GM15510 (cell line): ENCODE measurements around the gene KCNG2.

Experiments
- POLR2A ChIP-seq: IDR thresholded peaks from 3 replicates; pipeline ENCODE4 v1.6.1; 2011; ENCODE audit warnings: borderline replicate concordance; ENCODE audit not compliant: insufficient read length; ENCODE audit errors: extremely low read depth

KCNG2 gene

DNA sequence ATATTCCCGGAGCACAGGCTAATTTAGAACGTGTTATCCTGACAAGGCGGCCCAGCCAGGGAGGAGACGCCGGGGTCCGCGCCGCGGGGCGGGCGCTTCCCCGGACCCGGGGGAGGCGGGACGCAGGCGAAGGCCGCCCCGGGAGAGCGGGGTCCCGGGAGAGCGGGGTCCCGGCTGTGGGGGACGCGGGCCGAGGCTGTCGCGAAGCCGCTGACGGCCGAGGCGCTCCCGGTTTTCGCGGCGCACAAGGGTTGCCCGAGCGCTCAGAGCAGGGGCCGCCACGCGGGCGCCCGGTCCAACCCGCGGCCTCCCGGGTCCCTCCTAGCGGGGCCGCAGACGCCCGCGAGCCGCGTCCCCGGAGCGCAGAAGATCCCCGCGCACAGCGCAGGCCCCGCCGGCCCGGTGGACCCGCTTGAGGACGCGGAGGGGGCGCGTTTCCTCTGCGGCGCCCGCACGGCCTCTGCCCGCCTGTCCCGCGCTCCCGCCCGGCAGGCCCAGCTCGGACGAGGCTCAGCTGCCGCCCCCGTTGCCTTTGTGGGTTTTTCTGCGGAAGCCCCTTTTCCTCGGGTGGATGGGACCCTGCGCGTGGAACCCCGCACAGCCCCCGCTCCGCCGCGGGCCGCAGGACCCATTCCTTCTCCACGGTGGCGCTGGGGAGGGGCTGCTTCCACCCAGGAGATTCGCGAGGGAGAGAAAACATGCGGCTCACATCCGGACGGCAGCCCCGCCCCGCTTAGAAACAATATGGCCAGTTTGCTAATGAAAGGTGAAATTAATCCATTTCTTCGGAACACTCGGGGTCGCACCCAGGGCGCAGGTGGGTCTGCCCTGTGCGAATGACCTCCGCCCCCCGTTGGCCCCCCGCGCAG lies 9.6 kb upstream of the KCNG2 start:
- TF ChIP-seq POLR2A = no peak

- TF ChIP-seq POLR2A = no peak
These were observed 9.0 kb upstream of the KCNG2 start for GRCh38 chr18:79788734-79789085.

GRCh38 chr18:79789091-79789891 lies 8.4 kb upstream of the KCNG2 start:
- no peak for TF ChIP-seq POLR2A

DNA sequence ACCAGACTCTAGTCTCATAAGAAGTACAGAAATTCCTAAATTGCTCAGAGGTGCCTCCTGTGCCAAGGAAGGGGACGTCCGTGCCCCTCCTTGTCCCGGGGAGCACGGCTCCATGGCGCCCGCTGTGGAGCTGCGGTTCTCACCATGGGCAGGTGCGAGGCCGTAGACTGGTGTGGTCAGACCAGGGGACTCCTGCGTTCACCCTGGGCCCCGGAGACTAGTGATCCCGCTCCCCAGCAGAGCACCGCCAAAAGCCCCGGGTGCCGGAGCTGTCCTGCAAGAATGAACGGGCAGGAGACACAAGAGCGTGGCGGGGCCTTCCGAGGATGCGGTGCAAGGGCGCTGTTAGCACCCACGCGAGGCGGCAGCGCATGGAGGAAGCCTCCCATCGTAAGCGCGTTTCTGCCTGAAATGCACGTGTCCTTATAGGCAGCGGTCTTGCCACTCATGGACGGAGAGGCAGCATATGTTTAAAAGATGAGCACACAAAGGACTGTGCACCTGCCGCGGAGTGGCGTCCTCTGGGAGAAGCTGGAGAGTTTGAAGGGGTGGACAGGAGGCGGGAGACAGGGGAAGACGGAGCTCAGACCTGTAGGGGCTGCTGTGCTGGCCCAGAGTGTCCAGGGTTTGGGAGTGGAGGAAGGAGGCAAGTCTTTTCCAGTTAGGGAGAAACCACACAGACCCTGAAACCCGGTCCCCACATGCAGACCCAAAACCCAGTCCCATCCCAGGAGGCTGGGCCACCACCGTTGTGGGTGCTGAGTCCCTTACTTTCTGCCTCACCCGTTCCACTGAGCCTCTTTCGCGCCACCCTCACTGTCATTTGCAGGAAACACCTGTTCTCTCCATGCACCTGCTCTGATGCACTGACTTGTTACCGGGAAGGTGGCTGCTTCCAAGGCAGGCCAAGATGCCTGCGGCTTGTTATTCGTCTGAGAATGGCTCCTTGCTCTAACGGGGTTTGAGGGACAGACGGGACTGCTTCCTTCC lies 7.5 kb upstream of the KCNG2 start:
- TF ChIP-seq POLR2A = no peak

DNA sequence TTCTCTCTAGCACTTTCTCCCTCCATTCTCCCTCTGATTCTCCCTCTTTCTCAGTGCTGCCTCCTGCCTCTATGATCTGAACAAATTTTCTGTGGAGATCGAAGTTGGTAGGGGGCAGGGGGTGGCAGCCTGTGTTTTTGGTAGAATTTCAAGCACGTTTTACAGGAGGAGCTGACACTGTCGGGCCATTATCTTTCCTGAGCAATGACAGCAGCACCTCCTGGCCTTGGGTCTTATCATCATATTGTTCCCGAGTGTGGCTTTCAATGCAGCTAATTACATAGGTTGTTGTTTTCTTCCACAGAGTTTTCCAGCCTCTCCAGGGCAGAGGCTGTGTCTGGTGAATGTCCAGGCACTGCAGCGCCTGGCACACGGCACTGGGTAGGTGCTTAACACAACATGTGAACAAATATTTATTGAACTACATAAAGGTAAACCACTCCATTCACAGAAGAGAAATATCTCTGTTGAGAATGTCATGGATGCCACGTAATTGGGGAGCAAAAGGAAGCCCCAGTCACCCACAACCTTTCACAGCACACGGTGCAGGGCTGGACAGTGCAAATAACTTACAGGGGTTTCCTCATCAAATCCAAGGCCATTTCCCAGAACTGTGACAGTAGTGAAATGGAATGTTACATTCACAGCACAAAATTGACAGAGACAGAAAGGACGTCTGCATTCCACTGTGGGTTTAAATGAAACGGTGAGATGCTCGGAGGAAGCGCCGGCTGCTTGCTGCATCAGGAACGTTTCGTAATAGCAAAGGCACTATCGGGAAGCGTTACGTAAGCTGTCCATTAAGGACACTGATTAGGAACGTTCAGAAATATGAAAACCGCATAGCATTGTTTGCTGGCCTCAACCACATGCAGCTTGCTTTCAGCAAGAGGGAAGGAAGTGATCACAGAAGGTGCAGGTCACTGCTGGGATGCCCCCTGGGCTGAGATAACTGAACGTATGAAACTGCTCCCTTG lies 6.5 kb upstream of the KCNG2 start:
- TF ChIP-seq POLR2A = no peak

DNA sequence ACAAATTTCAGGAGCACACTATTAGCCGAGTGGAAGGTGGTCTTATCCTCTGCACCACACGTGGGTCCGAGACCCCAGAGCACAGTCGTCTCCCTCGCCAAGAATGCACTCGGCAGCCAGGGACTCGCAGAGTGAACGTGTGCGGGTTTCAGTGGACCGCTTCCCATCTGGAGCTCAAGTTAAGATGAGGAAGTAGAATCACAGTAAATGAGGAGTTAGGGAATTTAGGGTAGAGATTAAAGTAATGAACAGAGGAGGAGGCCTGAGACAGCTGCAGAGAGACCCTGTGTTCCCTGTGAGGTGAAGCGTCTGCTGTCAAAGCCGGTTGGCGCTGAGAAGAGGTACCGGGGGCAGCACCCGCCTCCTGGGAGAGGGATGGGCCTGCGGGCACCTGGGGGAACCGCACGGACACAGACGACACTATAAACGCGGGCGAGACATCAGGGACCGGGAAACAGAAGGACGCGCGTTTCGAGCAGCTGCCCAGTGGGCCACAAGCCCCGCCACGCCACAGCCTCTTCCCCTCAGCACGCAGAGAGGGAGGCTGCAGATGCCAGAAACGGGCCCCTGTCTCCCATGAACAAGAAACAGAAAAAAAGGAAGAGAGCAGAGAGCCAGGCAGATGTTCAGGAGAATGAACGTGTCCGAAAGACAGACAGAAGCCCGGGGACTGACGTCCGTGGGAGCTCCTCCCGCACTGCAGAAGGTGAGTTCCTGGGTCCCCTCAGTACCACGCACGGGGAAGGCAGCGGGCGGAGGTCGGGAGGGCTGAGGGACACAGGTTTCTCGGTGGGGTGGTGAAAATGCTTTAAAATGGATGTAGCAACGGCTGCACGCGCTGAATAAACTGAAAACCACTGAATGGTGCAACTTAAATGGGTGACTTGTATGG lies 5.4 kb upstream of the KCNG2 start:
- no peak for TF ChIP-seq POLR2A

DNA sequence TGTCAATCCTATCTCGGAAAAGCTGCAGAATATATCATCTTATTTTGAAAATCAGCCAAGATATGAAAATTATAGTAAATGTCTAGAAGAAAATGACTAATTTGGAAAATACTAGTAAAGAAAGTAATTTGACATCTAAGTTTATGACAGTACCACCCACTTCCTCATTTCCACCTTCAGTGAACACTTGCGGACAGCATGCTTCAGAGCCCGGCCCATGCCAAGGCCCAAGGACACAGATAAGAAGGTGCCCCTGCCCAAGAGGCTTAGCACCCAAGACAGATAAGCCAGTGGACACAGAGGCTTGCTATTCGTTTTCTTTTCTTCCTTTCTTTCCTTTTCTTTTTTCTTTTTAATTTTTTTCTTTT lies 4.8 kb upstream of the KCNG2 start:
- no peak for TF ChIP-seq POLR2A

GRCh38 chr18:79794846-79795245 lies 2.9 kb upstream of the KCNG2 start:
- no peak for TF ChIP-seq POLR2A

GRCh38 chr18:79795446-79795845 lies 2.3 kb upstream of the KCNG2 start:
- no peak for TF ChIP-seq POLR2A

GRCh38 chr18:79796016-79796415 lies 1.7 kb upstream of the KCNG2 start:
- TF ChIP-seq POLR2A = no peak

DNA sequence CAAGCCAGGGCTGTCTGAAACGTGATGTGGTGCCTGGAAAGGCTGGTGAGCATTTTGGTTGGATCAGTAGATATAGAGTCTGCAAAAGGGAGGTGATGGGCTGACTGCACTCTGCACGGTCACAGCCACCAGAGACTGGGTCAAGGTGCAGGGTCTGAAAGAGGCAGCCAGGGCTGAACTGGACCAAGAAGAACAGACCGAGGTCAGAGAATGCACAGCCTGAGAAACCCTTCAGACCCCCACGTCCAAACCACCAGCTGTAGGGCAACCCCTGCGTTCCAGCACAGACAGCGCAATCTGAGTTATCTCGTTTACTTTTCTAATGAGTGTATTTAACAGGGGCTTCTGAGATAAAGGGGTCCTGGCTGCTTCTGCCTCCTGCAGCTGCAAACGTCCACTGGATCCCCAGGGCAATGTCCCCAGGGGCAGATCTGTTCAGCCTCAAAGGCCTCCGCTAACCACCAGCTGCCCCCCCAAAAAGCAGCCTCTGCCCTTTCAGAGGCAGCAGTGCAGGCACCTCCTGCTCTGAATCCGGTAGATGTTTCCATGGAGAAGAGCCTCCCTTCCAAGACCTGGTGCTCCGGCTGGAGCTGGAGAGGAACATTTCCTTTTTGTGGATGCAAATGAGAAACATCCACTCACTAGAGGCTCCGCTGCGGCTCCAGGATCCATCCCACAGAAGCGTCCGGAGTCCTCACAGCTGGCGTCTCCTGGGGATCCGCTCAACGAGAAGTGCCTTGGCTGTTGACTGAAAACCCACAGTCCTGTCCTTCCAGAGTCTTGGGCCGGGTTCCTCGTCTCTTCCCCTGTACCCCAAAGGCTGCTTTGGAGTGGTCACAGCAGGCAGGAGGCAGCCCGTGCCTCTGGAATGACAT lies 970 bp upstream of the KCNG2 start:
- TF ChIP-seq POLR2A = no peak

GRCh38 chr18:79798346-79798998 lies 734 bp downstream of the KCNG2 start:
- no peak for TF ChIP-seq POLR2A

DNA sequence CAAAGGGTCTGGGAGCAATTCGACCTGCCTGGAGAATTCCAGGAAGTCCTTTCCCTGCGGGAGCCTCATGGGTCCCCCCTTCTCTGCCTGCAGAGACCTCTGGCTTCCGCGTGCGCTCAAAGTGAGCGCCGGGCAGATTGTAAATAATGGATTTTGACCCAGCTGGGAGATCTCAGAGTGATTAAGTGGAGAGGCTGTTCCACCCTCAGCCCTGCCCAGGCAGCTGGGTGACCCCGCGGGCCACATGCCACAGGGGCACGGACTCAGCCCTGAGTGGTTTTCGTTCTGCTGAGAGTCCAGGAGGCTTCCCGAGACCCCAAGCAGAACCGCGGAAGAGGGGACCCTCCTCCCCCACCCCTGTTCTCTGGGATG lies 1.2 kb downstream of the KCNG2 start:
- no peak for TF ChIP-seq POLR2A
